ENCODE results near the gene SMKR1.
"Not testable (repeated sequence)": the region's sequence is repeated elsewhere in the genome, so short reads cannot be mapped to it uniquely, and the experiment has no call there.

The SMKR1 gene

GRCh38 chr7:129522088-129522970 lies 20.0 kb downstream of the SMKR1 start:
- TF ChIP-seq EZH2phosphoT487 (IDR thresholded peaks at IDR 0.05; ENCODE audit: low read depth) (no peak), CTCF (IDR thresholded peaks at IDR 0.05; ENCODE audit: low read depth, low read length) (no peak)
- Histone ChIP-seq H3K9me3 (ENCODE audit: insufficient read depth, low read length) (no peaks in the 10 kb centered on the region), H3K27ac (ENCODE audit: low read length) (no peak overlapping the region), H3K79me2 (ENCODE audit: low read length) (no peaks in the 10 kb centered on the region), H3K36me3 (replicated peaks; ENCODE audit: low read depth, low read length) (no peaks in the 10 kb centered on the region), H3K4me3 (ENCODE audit: low read length) (no peak overlapping the region), H3K9ac (ENCODE audit: low read length) (no peak overlapping the region), H2AFZ (ENCODE audit: low read depth, low read length) (no peak overlapping the region), H4K20me1 (ENCODE audit: insufficient read depth, low read length) (no peaks in the 10 kb centered on the region), H3K4me2 (ENCODE audit: low read length) (no peak overlapping the region), H3K4me1 (ENCODE audit: low read length) (no peaks in the 10 kb centered on the region), H3K27me3 (ENCODE audit: low read depth, low read length) (no peaks in the 10 kb centered on the region)

- no peaks in the 10 kb centered on the region for H3K36me3 ChIP-seq (replicated peaks; ENCODE audit: low read depth, low read length)
- H3K27ac ChIP-seq (ENCODE audit: low read length), result no peak overlapping the region
- H4K20me1 ChIP-seq (ENCODE audit: insufficient read depth, low read length), result no peaks in the 10 kb centered on the region
- no peak overlapping the region for H3K9ac ChIP-seq (ENCODE audit: low read length)
- H3K4me3 ChIP-seq (ENCODE audit: low read length), result no peak overlapping the region
- no peaks in the 10 kb centered on the region for H3K79me2 ChIP-seq (ENCODE audit: low read length)
- no peaks in the 10 kb centered on the region for H3K9me3 ChIP-seq (ENCODE audit: insufficient read depth, low read length)
- H3K4me2 ChIP-seq (ENCODE audit: low read length), result no peak overlapping the region
- no peak overlapping the region for H2AFZ ChIP-seq (ENCODE audit: low read depth, low read length)
- no peaks in the 10 kb centered on the region for H3K4me1 ChIP-seq (ENCODE audit: low read length)
- no peaks in the 10 kb centered on the region for H3K27me3 ChIP-seq (ENCODE audit: low read depth, low read length)
- TF ChIP-seq CTCF (IDR thresholded peaks at IDR 0.05; ENCODE audit: low read depth, low read length) (no peak), EZH2phosphoT487 (IDR thresholded peaks at IDR 0.05; ENCODE audit: low read depth) (no peak)
These were observed 20.6 kb downstream of the SMKR1 start for GRCh38 chr7:129522971-129523340.

GRCh38 chr7:129523924-129524323 lies 21.6 kb downstream of the SMKR1 start:
- H3K36me3 ChIP-seq (replicated peaks; ENCODE audit: low read depth, low read length), result no peaks in the 10 kb centered on the region
- H3K9me3 ChIP-seq (ENCODE audit: insufficient read depth, low read length), result no peaks in the 10 kb centered on the region
- H3K9ac ChIP-seq (ENCODE audit: low read length), result no peak overlapping the region
- no peaks in the 10 kb centered on the region for H3K79me2 ChIP-seq (ENCODE audit: low read length)
- H3K27me3 ChIP-seq (ENCODE audit: low read depth, low read length), result no peaks in the 10 kb centered on the region
- TF ChIP-seq EZH2phosphoT487 (IDR thresholded peaks at IDR 0.05; ENCODE audit: low read depth) (no peak), CTCF (IDR thresholded peaks at IDR 0.05; ENCODE audit: low read depth, low read length) (no peak)
- no peaks in the 10 kb centered on the region for H3K4me1 ChIP-seq (ENCODE audit: low read length)
- no peak overlapping the region for H3K4me2 ChIP-seq (ENCODE audit: low read length)
- no peak overlapping the region for H2AFZ ChIP-seq (ENCODE audit: low read depth, low read length)
- no peak overlapping the region for H3K27ac ChIP-seq (ENCODE audit: low read length)
- no peaks in the 10 kb centered on the region for H4K20me1 ChIP-seq (ENCODE audit: insufficient read depth, low read length)
- no peak overlapping the region for H3K4me3 ChIP-seq (ENCODE audit: low read length)

- not testable (repeated sequence) for H3K36me3 ChIP-seq (replicated peaks; ENCODE audit: low read depth, low read length); H3K4me2 ChIP-seq (ENCODE audit: low read length); H3K79me2 ChIP-seq (ENCODE audit: low read length); H3K9ac ChIP-seq (ENCODE audit: low read length); H3K4me3 ChIP-seq (ENCODE audit: low read length); H2AFZ ChIP-seq (ENCODE audit: low read depth, low read length); H3K27me3 ChIP-seq (ENCODE audit: low read depth, low read length); H3K4me1 ChIP-seq (ENCODE audit: low read length); H3K9me3 ChIP-seq (ENCODE audit: insufficient read depth, low read length); H4K20me1 ChIP-seq (ENCODE audit: insufficient read depth, low read length); H3K27ac ChIP-seq (ENCODE audit: low read length)
These were observed 22.1 kb downstream of the SMKR1 start for GRCh38 chr7:129524405-129524804.

All from OCI-LY3 (cell line).